ENCODE results near the gene PRKAG2. TPM values are rescaled to one million over a fixed set of nuclear protein-coding genes. Genes with fewer than 3 reads are reported as not detected.

Gene PRKAG2
- polyA plus RNA-seq, 3 donors = 29.2 to 59.8 (median 30.9) TPM

- Histone ChIP-seq H3K4me3 (replicated peaks in 1 of 3; ENCODE audit: low read depth in 2 of 3, low read length in 3 of 3) (peak overlapping the region; percentile 45 to 86 (median 55)), H4K20me1 (ENCODE audit: insufficient read depth, low read length) (peaks cover 32% of the 10 kb centered on the region), H3K9me3 (replicated peaks in 1 of 2; ENCODE audit: control insufficient read depth in 1 of 2, insufficient read depth in 1 of 2, low read length in 2 of 2) (no peaks in the 10 kb centered on the region), H3K4me2 (replicated peaks; ENCODE audit: extremely low read depth, low read length, poor library complexity, severe bottlenecking) (peak overlapping the region; percentile 84), H3K4me1 (ENCODE audit: control insufficient read depth in 1 of 2, insufficient read depth in 2 of 2, low read length in 2 of 2) (peaks cover 35 to 37% of the 10 kb centered on the region in 2 donors), H3K36me3 (replicated peaks in 1 of 2; ENCODE audit: control insufficient read depth in 1 of 2, insufficient read depth in 2 of 2, low read length in 2 of 2) (no peaks in the 10 kb centered on the region), H3K9ac (ENCODE audit: insufficient read depth, low read length, poor library complexity, severe bottlenecking) (peak overlapping the region; percentile 92), H3K27ac (ENCODE audit: low read depth in 1 of 2, low read length in 2 of 2) (peak overlapping the region; percentile 74 to 88), H3K27me3 (ENCODE audit: control insufficient read depth in 2 of 2, insufficient read depth in 2 of 2, low read length in 2 of 2) (no peaks in the 10 kb centered on the region), H2AFZ (ENCODE audit: insufficient read depth, low read depth, low read length, poor library complexity, severe bottlenecking) (peak overlapping the region; percentile 93), H3K79me2 (ENCODE audit: insufficient read depth, low read length) (peaks cover 34% of the 10 kb centered on the region)
- DNase-seq = peak in 1 of 3 donors; percentile 34
- Mint-ChIP-seq H3K27ac (peak overlapping the region; percentile 89 to 97 (median 94)), H3K4me1 (peaks cover 32% of the 10 kb centered on the region), H3K4me3 (peak overlapping the region; percentile 89 to 93), H3K36me3 (no peaks in the 10 kb centered on the region), H3K27me3 (ENCODE audit: low read depth in 3 of 3) (peaks cover 0 to 3% (median 0%) of the 10 kb centered on the region in 3 donors), H3K9me3 (peaks cover 0 to 2% (median 0%) of the 10 kb centered on the region in 7 donors)
- intact Hi-C loops (cut with micrococcal nuclease) = loop anchor here in 1 of 2 donors (5.0 kb wide), 1 partner anchor 112 kb away; no protein-coding TSS in a partner anchor
- WGBS (ENCODE audit: insufficient coverage) = under 1% methylated on average over 42 of the region's 55 CpGs
- no peak for TF ChIP-seq CTCF (IDR thresholded peaks at IDR 0.05)
Measured at GRCh38 chr7:151520419-151521261, 356.3 kb downstream of the PRKAG2 start.

GRCh38 chr7:151519765-151520418 lies 357.0 kb downstream of the PRKAG2 start, which contains the start of gene RHEB:
Gene RHEB (minus strand): TSS chr7:151519895. CDS start chr7:151519511, 384 bp downstream.
- Histone ChIP-seq H3K36me3 (replicated peaks in 1 of 2; ENCODE audit: control insufficient read depth in 1 of 2, insufficient read depth in 2 of 2, low read length in 2 of 2) (no peaks in the 10 kb centered on the region), H3K9me3 (replicated peaks in 1 of 2; ENCODE audit: control insufficient read depth in 1 of 2, insufficient read depth in 1 of 2, low read length in 2 of 2) (no peaks in the 10 kb centered on the region), H3K4me2 (replicated peaks; ENCODE audit: extremely low read depth, low read length, poor library complexity, severe bottlenecking) (peak within 1 kb of the TSS; percentile 84), H3K79me2 (ENCODE audit: insufficient read depth, low read length) (peaks cover 41% of the 10 kb centered on the region), H3K4me3 (replicated peaks in 1 of 3; ENCODE audit: low read depth in 2 of 3, low read length in 3 of 3) (peak within 1 kb of the TSS; percentile 68 to 86 (median 75)), H4K20me1 (ENCODE audit: insufficient read depth, low read length) (peaks cover 39% of the 10 kb centered on the region), H3K9ac (ENCODE audit: insufficient read depth, low read length, poor library complexity, severe bottlenecking) (peak within 1 kb of the TSS; percentile 92), H3K27me3 (ENCODE audit: control insufficient read depth in 2 of 2, insufficient read depth in 2 of 2, low read length in 2 of 2) (no peaks in the 10 kb centered on the region), H3K4me1 (ENCODE audit: control insufficient read depth in 1 of 2, insufficient read depth in 2 of 2, low read length in 2 of 2) (peaks cover 42 to 44% of the 10 kb centered on the region in 2 donors), H3K27ac (ENCODE audit: low read depth in 1 of 2, low read length in 2 of 2) (peak within 1 kb of the TSS; percentile 74 to 88), H2AFZ (ENCODE audit: insufficient read depth, low read depth, low read length, poor library complexity, severe bottlenecking) (peak within 1 kb of the TSS; percentile 93)
- Mint-ChIP-seq H3K4me3 (peak within 1 kb of the TSS; percentile 96 to 98), H3K9me3 (peaks cover 0 to 2% (median 0%) of the 10 kb centered on the region in 7 donors), H3K27ac (peak within 1 kb of the TSS; percentile 89 to 97 (median 96)), H3K4me1 (peaks cover 39% of the 10 kb centered on the region), H3K27me3 (ENCODE audit: low read depth in 3 of 3) (peaks cover 0 to 2% (median 0%) of the 10 kb centered on the region in 3 donors), H3K36me3 (no peaks in the 10 kb centered on the region)
- no peak for TF ChIP-seq CTCF (IDR thresholded peaks at IDR 0.05)
- intact Hi-C loops (cut with micrococcal nuclease) = loop anchor here (5.0 to 10.0 kb wide), 3 partner anchors 112 to 295 kb away; partner anchors contain the start of gene ABCF2 (in 1 of the 2)
- WGBS (ENCODE audit: insufficient coverage) = 0% methylated on average over 37 of the region's 66 CpGs
- DNase-seq = peak; percentile 98 to 99 (median 99)
